ENCODE measurements around the gene KRT20. TPM values are rescaled to one million over a fixed set of nuclear protein-coding genes. Genes with fewer than 3 reads are reported as not detected.

Gene KRT20
- total and polyA plus RNA-seq, 2 experiments from 2014 or later = not detected

DNA sequence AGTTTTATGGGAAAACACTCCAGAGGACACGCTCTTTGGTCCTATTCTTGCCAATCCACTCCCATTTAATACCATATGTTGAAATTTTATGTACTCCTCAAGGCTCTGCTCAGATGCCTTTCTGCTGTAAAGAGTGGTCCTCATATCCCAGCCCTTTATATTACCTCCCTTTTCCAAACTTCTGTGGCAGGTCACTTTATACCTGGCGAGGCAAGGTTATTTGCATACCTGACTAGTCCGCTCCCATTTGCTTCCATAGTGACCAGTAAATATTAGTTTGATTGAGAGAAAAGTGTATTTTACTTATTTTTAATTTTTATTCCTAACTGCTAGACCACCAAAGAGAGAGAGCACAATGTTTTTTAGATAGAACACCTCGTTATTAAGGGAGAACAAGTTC lies 35.3 kb downstream of the KRT20 start:
- Histone ChIP-seq H3K36me3 (no peaks in the 10 kb centered on the region), H3K9me3 (ENCODE audit: low read depth) (no peaks in the 10 kb centered on the region), H3K27ac (no peak overlapping the region), H3K4me3 (no peak overlapping the region), H3K27me3 (peaks cover 46% of the 10 kb centered on the region), H3K4me1 (ENCODE audit: low read depth) (no peaks in the 10 kb centered on the region)
- no peak for DNase-seq (ENCODE audit: low read depth in 1 of 2, low spot score in 1 of 2)
- TF ChIP-seq, protein P1, sequence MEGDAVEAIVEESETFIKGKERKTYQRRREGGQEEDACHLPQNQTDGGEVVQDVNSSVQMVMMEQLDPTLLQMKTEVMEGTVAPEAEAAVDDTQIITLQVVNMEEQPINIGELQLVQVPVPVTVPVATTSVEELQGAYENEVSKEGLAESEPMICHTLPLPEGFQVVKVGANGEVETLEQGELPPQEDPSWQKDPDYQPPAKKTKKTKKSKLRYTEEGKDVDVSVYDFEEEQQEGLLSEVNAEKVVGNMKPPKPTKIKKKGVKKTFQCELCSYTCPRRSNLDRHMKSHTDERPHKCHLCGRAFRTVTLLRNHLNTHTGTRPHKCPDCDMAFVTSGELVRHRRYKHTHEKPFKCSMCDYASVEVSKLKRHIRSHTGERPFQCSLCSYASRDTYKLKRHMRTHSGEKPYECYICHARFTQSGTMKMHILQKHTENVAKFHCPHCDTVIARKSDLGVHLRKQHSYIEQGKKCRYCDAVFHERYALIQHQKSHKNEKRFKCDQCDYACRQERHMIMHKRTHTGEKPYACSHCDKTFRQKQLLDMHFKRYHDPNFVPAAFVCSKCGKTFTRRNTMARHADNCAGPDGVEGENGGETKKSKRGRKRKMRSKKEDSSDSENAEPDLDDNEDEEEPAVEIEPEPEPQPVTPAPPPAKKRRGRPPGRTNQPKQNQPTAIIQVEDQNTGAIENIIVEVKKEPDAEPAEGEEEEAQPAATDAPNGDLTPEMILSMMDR (IDR thresholded peaks at IDR 0.05; ENCODE audit: low read depth, low read length) = no peak

GRCh38 chr17:40848583-40849235 lies 36.3 kb downstream of the KRT20 start:
- TF ChIP-seq, protein P1 (IDR thresholded peaks at IDR 0.05; ENCODE audit: low read depth, low read length) = no peak
- no peak for DNase-seq (ENCODE audit: low read depth in 1 of 2, low spot score in 1 of 2)
- no peak overlapping the region for H3K27ac ChIP-seq
- no peaks in the 10 kb centered on the region for H3K4me1 ChIP-seq (ENCODE audit: low read depth)
- no peaks in the 10 kb centered on the region for H3K36me3 ChIP-seq
- H3K27me3 ChIP-seq = peaks cover 56% of the 10 kb centered on the region
- no peak overlapping the region for H3K4me3 ChIP-seq
- H3K9me3 ChIP-seq (ENCODE audit: low read depth) = no peaks in the 10 kb centered on the region

GRCh38 chr17:40846515-40847144 lies 38.4 kb downstream of the KRT20 start:
- H3K4me1 ChIP-seq (ENCODE audit: low read depth) = no peaks in the 10 kb centered on the region
- no peak overlapping the region for H3K4me3 ChIP-seq
- H3K27ac ChIP-seq = no peak overlapping the region
- TF ChIP-seq, protein P1 (IDR thresholded peaks at IDR 0.05; ENCODE audit: low read depth, low read length) = no peak
- no peak for DNase-seq (ENCODE audit: low read depth in 1 of 2, low spot score in 1 of 2)
- peaks cover 74% of the 10 kb centered on the region for H3K27me3 ChIP-seq
- H3K36me3 ChIP-seq = no peaks in the 10 kb centered on the region
- no peaks in the 10 kb centered on the region for H3K9me3 ChIP-seq (ENCODE audit: low read depth)

- peaks cover 75% of the 10 kb centered on the region for H3K27me3 ChIP-seq
- DNase-seq (ENCODE audit: low read depth in 1 of 2, low spot score in 1 of 2) = no peak
- no peaks in the 10 kb centered on the region for H3K4me1 ChIP-seq (ENCODE audit: low read depth)
- no peaks in the 10 kb centered on the region for H3K9me3 ChIP-seq (ENCODE audit: low read depth)
- H3K36me3 ChIP-seq = no peaks in the 10 kb centered on the region
- H3K27ac ChIP-seq = no peak overlapping the region
- no peak overlapping the region for H3K4me3 ChIP-seq
- TF ChIP-seq, protein P1 (IDR thresholded peaks at IDR 0.05; ENCODE audit: low read depth, low read length) = no peak
Observed at GRCh38 chr17:40844671-40845107, 40.4 kb downstream of the KRT20 start.

DNA sequence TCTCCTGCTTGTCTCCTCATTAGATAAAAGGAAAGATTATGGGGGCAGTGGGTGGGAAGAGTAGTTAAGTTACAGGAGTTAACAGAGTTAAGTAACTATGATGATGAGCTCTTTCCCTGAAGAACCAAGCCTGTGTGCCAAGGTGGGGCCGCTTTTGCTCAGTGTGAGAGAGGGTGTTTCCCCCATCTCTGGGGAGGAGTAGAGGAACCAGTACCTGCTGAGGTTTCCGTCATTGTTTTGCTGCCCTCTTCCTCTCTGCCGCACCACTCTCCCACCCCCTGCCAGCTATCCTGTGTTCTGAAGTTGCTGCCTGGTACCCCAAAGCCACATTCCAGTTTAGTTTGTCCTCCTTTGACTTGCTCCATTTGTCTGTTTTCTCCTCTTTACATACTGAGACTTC lies 41.8 kb downstream of the KRT20 start:
- Histone ChIP-seq H3K4me1 (ENCODE audit: low read depth) (no peaks in the 10 kb centered on the region), H3K4me3 (no peak overlapping the region), H3K9me3 (ENCODE audit: low read depth) (no peaks in the 10 kb centered on the region), H3K27ac (no peak overlapping the region), H3K36me3 (no peaks in the 10 kb centered on the region), H3K27me3 (peaks cover 77% of the 10 kb centered on the region)
- no peak for DNase-seq (ENCODE audit: low read depth in 1 of 2, low spot score in 1 of 2)
- TF ChIP-seq, protein P1 (IDR thresholded peaks at IDR 0.05; ENCODE audit: low read depth, low read length) = no peak
